ENCODE measurements around the gene TSPO2.
"Not testable (repeated sequence)": the region's sequence is repeated elsewhere in the genome, so short reads cannot be mapped to it uniquely, and the experiment has no call there.

The TSPO2 gene, protein sequence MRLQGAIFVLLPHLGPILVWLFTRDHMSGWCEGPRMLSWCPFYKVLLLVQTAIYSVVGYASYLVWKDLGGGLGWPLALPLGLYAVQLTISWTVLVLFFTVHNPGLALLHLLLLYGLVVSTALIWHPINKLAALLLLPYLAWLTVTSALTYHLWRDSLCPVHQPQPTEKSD

GRCh38 chr6:41042226-41043055, at the start of gene TSPO2:
TSS of gene TSPO2 (plus strand) at chr6:41042467. CDS start at chr6:41042986, 519 bp downstream.
- DNase-seq = no peak

- no peak for DNase-seq
These were observed 49.5 kb upstream of the TSPO2 start for GRCh38 chr6:40992746-40993145.

- no peak for DNase-seq
These were observed 45.6 kb upstream of the TSPO2 start for GRCh38 chr6:40996591-40997233.

GRCh38 chr6:40997234-40997957, 44.9 kb upstream of the TSPO2 start:
- no peak for DNase-seq

GRCh38 chr6:40998661-40999060, 43.6 kb upstream of the TSPO2 start:
- no peak for DNase-seq

GRCh38 chr6:40999569-40999968, 42.7 kb upstream of the TSPO2 start:
- no peak for DNase-seq

GRCh38 chr6:41000248-41000647, 42.0 kb upstream of the TSPO2 start:
- no peak for DNase-seq

- DNase-seq = no peak
These were observed 40.1 kb upstream of the TSPO2 start for GRCh38 chr6:41002168-41002567.

GRCh38 chr6:41006217-41006616, 36.0 kb upstream of the TSPO2 start:
- peak; percentile 33 for DNase-seq

- not testable (repeated sequence) for DNase-seq
These were observed 35.3 kb upstream of the TSPO2 start for GRCh38 chr6:41006980-41007379.

GRCh38 chr6:41008011-41008410, 34.3 kb upstream of the TSPO2 start:
- DNase-seq = no peak

GRCh38 chr6:41009669-41010068, 32.6 kb upstream of the TSPO2 start:
- no peak for DNase-seq

GRCh38 chr6:41011673-41012072, 30.6 kb upstream of the TSPO2 start:
- DNase-seq = no peak

DNA sequence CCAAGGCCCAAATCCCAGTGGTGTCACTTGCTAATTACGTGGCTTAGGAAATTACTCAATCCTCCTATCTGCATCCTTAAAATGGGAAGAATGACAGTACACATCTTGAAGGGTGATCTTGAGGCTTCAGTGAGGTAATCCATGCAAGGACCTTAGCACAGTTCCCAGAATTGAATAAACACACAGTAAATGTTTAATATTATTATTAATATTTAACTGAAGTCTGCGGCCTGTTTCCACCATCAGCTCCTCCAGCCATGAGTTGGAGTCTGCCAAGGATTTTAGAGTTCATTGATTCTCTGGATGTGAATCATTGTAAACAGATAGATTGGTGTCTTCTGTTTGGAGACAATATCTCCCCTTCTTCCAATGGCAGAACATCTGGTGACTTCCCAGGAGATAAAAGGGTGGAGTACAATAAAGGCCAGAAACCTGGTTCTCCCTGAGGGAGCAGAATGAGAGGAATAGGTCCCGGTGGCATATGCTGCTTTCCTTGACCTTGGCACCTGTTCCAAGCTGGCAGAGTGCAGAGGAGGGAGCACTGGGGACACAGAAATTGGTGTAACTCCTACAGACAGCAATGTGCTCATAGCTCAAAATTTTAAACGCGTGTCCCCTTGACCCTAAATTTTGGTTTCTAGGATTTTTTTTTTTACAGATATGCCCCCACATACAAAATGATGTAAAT, 28.7 kb upstream of the TSPO2 start:
- DNase-seq = no peak

GRCh38 chr6:41014780-41015179, 27.5 kb upstream of the TSPO2 start:
- DNase-seq = no peak

DNA sequence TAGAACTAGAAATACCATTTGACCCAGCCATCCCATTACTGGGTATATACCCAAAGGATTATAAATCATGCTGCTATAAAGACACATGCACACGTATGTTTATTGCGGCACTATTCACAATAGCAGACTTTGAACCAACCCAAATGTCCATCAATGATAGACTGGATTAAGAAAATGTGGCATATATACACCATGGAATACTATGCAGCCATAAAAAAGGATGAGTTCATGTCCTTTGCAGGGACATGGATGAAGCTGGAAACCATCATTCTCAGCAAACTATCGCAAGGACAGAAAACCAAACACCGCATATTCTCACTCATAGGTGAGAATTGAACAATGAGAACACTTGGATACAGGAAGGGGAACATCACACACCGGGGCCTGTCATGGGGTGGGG, 26.4 kb upstream of the TSPO2 start:
- DNase-seq = not testable (repeated sequence)

DNA sequence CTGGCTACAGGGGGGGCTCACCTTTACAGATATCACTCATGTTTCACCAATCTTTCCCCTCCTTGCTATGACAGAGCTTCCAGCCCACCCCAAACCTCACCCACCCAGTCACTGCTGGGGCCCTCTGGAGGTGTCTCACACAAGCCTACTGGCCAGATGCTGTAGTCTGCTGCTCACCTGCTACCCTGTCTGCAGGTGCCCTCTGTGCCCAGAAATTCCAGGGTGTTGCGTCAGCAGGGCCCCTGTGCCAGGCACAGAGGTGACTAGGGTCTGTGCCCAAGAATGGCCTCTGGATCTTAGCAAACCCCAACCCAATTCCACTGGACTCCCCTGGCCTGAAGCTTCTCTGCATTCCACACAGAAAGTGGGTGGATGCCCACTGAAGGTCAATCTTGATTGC, 24.6 kb upstream of the TSPO2 start:
- DNase-seq = no peak

GRCh38 chr6:41021832-41022231, 20.4 kb upstream of the TSPO2 start:
- no peak for DNase-seq

DNA sequence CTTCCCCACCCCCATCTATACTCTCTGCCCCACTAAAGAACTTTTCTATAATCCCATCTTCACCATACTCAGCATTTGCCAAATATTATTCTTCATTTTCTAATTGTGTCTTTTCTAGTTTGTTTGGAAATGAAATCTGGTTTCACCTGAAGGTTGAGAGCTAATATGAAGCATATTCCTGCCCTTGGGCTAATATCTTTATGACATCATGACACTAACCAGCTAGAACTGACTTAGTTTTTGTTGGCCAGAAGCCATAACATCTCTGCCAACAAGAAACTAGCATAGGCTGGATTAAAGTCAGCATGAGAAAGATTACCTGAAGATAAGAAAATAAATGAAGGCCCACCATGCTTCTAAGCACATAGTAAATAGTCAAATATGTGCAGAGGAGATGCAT, 20.0 kb upstream of the TSPO2 start:
- no peak for DNase-seq

- no peak for DNase-seq
These were observed 19.2 kb upstream of the TSPO2 start for GRCh38 chr6:41023114-41023513.

DNA sequence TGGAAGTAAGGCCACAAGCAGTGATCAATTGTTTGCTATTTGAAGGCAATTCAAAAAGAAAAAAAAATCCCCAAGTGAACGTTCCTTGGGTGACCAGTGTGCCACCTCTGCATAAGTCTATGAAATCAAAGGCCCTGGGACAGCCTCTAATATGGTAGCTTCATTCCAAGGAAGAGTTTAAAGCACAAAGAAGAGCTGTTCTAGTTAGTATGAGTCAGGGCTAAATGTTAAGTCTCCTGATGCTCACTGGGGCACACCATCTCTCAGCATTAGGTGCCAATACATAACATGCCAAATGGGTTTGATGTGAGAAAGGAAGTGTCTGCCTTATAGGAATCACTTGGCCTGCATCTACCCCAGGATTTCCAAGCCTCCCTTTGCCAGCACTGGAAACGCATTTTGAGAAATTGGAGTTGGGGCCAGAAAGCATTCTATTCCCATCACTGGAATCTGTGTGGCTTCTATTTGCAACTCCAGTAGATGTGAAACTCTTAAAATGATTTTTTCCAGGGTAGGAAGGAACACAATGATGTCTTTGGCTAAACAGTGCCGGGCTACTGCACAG, 16.2 kb upstream of the TSPO2 start:
- no peak for DNase-seq

DNA sequence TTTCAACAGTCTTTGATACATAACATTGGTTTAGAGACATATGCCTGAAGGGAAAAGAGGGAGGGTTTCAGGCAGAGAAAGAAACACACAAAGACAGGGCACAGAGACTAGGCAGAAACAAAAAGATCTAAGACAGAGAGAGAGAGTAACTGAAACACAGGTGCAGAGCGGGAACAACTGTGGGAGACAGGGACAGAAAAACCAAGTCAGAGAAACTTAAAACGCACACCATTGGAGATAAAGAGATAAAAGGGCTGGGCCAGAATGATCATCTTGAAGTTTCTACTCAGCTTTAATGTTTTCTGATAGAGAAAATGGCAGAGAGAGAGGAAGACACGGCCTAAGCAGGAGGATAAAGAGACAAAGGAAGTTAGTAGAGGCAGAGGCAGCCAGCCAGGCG, 15.0 kb upstream of the TSPO2 start:
- DNase-seq = no peak
